Suprapubic skin (tissue), 4 donors: Measurements from ENCODE around the gene COL9A1. TPM values are rescaled to one million over a fixed set of nuclear protein-coding genes. Genes with fewer than 3 reads are reported as not detected.
A peak's percentile ranks its signal among the peaks of the same experiment; 100 is the strongest.

Experiments
- DNase-seq, 2 donors: peaks; one replicate each; pipeline ENCODE4 v3.0.0-alpha.2; 2019; ENCODE audit warnings: low spot score in 2 of 2
- H3K27ac ChIP-seq: fragments of 200-600 bp; sonication (generic); one replicate; pipeline ENCODE4 v1.5.1; 2019
- H3K27me3 ChIP-seq: fragments of 200-600 bp; sonication (generic); one replicate; pipeline ENCODE4 v1.5.1; 2019
- H3K36me3 ChIP-seq: fragments of 200-600 bp; sonication (generic); one replicate; pipeline ENCODE4 v1.5.1; 2019
- H3K4me1 ChIP-seq: fragments of 200-600 bp; sonication (generic); one replicate; pipeline ENCODE4 v1.5.1; 2019
- H3K4me3 ChIP-seq: fragments of 200-600 bp; sonication (generic); one replicate; pipeline ENCODE4 v1.5.1; 2019; ENCODE audit warnings: mild to moderate bottlenecking
- H3K9me3 ChIP-seq: fragments of 200-600 bp; sonication (generic); one replicate; pipeline ENCODE4 v1.5.1; 2019
- CTCF ChIP-seq, 2 donors: fragments of 200-600 bp in 1 of 2; fragments of 450-650 bp in 1 of 2; sonication (generic) in 1 of 2; IDR thresholded peaks; one replicate each; pipeline ENCODE4 v1.5.1; 2016 to 2019; ENCODE audit warnings: antibody characterized with exemption in 2 of 2, mild to moderate bottlenecking in 1 of 2, moderate library complexity in 1 of 2
- EP300 ChIP-seq: sonication (generic); formaldehyde crosslinking; IDR thresholded peaks from one replicate; pipeline ENCODE4 v1.6.1; 2017; ENCODE audit warnings: antibody characterized with exemption
- POLR2A ChIP-seq, 2 donors: fragments of 450-650 bp; IDR thresholded peaks; one replicate each; pipeline ENCODE4 v1.6.1; 2017; ENCODE audit warnings: antibody characterized with exemption in 2 of 2, mild to moderate bottlenecking in 2 of 2, moderate library complexity in 2 of 2
- POLR2AphosphoS5 ChIP-seq, 3 donors: sonication (generic); formaldehyde crosslinking; IDR thresholded peaks; one replicate each; pipeline ENCODE4 v1.6.1; 2017; ENCODE audit warnings: antibody characterized with exemption in 3 of 3
- WGBS: methylation state at CpG from one replicate; pipeline ENCODE4 v1.1.5; 2018; 5-methylcytosine and 5-hydroxymethylcytosine counted together
- total RNA-seq, 4 donors: library from RNA; depleted of rRNA; stranded (reverse); fragments of >200 nt; gene quantifications; one replicate each; pipeline ENCODE4 v1.1.0, GENCODE V29; 2016

Gene COL9A1
- total RNA-seq, 4 donors from 2014 or later, result not detected

- WGBS, result 19% methylated on average over 8 of the region's 8 CpGs
- H3K9me3 ChIP-seq, result no peaks in the 10 kb centered on the region
- TF ChIP-seq POLR2AphosphoS5 (IDR thresholded peaks at IDR 0.05) (no peak), CTCF (IDR thresholded peaks at IDR 0.05) (no peak)
- H3K4me1 ChIP-seq, result peaks cover 14% of the 10 kb centered on the region
- H3K4me3 ChIP-seq, result peak overlapping the region; percentile 19
- no peak for DNase-seq
- no peaks in the 10 kb centered on the region for H3K36me3 ChIP-seq
- no peak overlapping the region for H3K27ac ChIP-seq
- peaks cover 58% of the 10 kb centered on the region for H3K27me3 ChIP-seq
These were observed 21.0 kb downstream of the COL9A1 start for GRCh38 chr6:70281923-70282311.

GRCh38 chr6:70280400-70280853 is 22.5 kb downstream of the COL9A1 start:
- no peak for DNase-seq
- TF ChIP-seq POLR2A (IDR thresholded peaks at IDR 0.05) (no peak), EP300 (no peak), POLR2AphosphoS5 (IDR thresholded peaks at IDR 0.05) (no peak), CTCF (IDR thresholded peaks at IDR 0.05) (no peak)
- Histone ChIP-seq H3K4me1 (peaks cover 14% of the 10 kb centered on the region), H3K27me3 (peaks cover 52% of the 10 kb centered on the region), H3K27ac (no peak overlapping the region), H3K4me3 (no peak overlapping the region), H3K9me3 (no peaks in the 10 kb centered on the region), H3K36me3 (no peaks in the 10 kb centered on the region)
- 43% methylated on average over 12 of the region's 15 CpGs for WGBS

GRCh38 chr6:70277470-70277869 is 25.4 kb downstream of the COL9A1 start:
- Histone ChIP-seq H3K4me3 (no peak overlapping the region), H3K27ac (no peak overlapping the region), H3K27me3 (peaks cover 24% of the 10 kb centered on the region), H3K9me3 (no peaks in the 10 kb centered on the region), H3K4me1 (peaks cover 7% of the 10 kb centered on the region), H3K36me3 (no peaks in the 10 kb centered on the region)
- no peak for TF ChIP-seq CTCF (IDR thresholded peaks at IDR 0.05)
- no peak for TF ChIP-seq POLR2A (IDR thresholded peaks at IDR 0.05)
- TF ChIP-seq EP300, result no peak
- no peak for TF ChIP-seq POLR2AphosphoS5 (IDR thresholded peaks at IDR 0.05)
- DNase-seq, result no peak
- WGBS, result 87% methylated on average over 2 of the region's 2 CpGs

GRCh38 chr6:70274338-70274737 is 28.5 kb downstream of the COL9A1 start:
- WGBS, result 81% methylated on average over 4 of the region's 4 CpGs
- H3K4me1 ChIP-seq, result no peaks in the 10 kb centered on the region
- TF ChIP-seq EP300 (no peak), CTCF (IDR thresholded peaks at IDR 0.05) (no peak), POLR2A (IDR thresholded peaks at IDR 0.05) (no peak), POLR2AphosphoS5 (IDR thresholded peaks at IDR 0.05) (no peak)

DNA sequence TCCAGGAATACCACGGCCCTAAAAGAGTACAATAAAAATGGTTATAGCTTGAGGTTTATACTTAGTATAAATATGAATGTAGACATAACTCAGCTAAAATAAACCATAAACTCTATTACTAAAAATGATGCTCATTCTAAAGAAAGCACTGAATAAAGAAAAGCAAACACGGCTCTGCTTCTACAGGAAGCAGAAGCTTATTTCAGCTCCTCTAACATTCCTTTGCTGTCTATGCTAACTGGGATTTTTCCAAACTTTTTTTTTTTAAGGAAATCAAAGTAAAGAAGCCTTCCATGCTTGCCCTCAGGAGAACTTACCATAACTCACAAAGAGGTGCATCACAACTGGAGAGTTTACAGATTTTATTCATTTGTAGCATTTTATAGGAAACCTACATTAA is 30.8 kb downstream of the COL9A1 start:
- Histone ChIP-seq H3K4me3 (no peak overlapping the region), H3K4me1 (no peaks in the 10 kb centered on the region), H3K9me3 (no peaks in the 10 kb centered on the region), H3K36me3 (no peaks in the 10 kb centered on the region), H3K27me3 (peaks cover 4% of the 10 kb centered on the region), H3K27ac (no peak overlapping the region)
- no peak for DNase-seq
- WGBS, result 37% methylated on average over 2 of the region's 2 CpGs
- TF ChIP-seq POLR2A (IDR thresholded peaks at IDR 0.05) (no peak), EP300 (no peak), POLR2AphosphoS5 (IDR thresholded peaks at IDR 0.05) (no peak), CTCF (IDR thresholded peaks at IDR 0.05) (no peak)

More at GRCh38 chr6:70274338-70274737, 28.5 kb downstream of the COL9A1 start:
- DNase-seq, result no peak
- Histone ChIP-seq H3K4me3 (no peak overlapping the region), H3K27me3 (peaks cover 4% of the 10 kb centered on the region), H3K27ac (no peak overlapping the region), H3K9me3 (no peaks in the 10 kb centered on the region), H3K36me3 (no peaks in the 10 kb centered on the region)
